ENCODE data around the gene PSMB7.

PSMB7 gene

GRCh38 chr9:124415102-124415851 is at the start of gene PSMB7:
Gene PSMB7, minus strand, starts transcription at chr9:124415442. Its CDS starts 17 bp downstream, at chr9:124415425.
- peak; percentile 97 for DNase-seq

- DNase-seq: no peak
Measured at GRCh38 chr9:124462739-124463138, 47.5 kb upstream of the PSMB7 start.

GRCh38 chr9:124458441-124458840 is 43.2 kb upstream of the PSMB7 start:
- no peak for DNase-seq

- no peak for DNase-seq
Measured at GRCh38 chr9:124457887-124458431, 42.7 kb upstream of the PSMB7 start.

- DNase-seq: no peak
Measured at GRCh38 chr9:124457079-124457886, 42.0 kb upstream of the PSMB7 start.

GRCh38 chr9:124456341-124457078 is 41.3 kb upstream of the PSMB7 start:
- no peak for DNase-seq

- DNase-seq: no peak
Measured at GRCh38 chr9:124455820-124456219, 40.6 kb upstream of the PSMB7 start.

GRCh38 chr9:124454791-124455443 is 39.7 kb upstream of the PSMB7 start:
- no peak for DNase-seq

- no peak for DNase-seq
Measured at GRCh38 chr9:124454296-124454695, 39.1 kb upstream of the PSMB7 start.

GRCh38 chr9:124453586-124454191 is 38.4 kb upstream of the PSMB7 start:
- no peak for DNase-seq

GRCh38 chr9:124452841-124453585 is 37.8 kb upstream of the PSMB7 start:
- DNase-seq: no peak

GRCh38 chr9:124452326-124452725 is 37.1 kb upstream of the PSMB7 start:
- no peak for DNase-seq

- no peak for DNase-seq
Measured at GRCh38 chr9:124450931-124451661, 35.9 kb upstream of the PSMB7 start.

- DNase-seq: no peak
Measured at GRCh38 chr9:124450241-124450924, 35.1 kb upstream of the PSMB7 start, which contains the start of gene ADGRD2. Gene ADGRD2, plus strand, starts transcription at chr9:124450451. Its CDS starts 1,216 bp downstream, at chr9:124451667.

GRCh38 chr9:124449381-124450151 is 34.3 kb upstream of the PSMB7 start:
- DNase-seq: no peak

- no peak for DNase-seq
Measured at GRCh38 chr9:124448019-124448418, 32.8 kb upstream of the PSMB7 start.

- DNase-seq: no peak
Measured at GRCh38 chr9:124447297-124447661, 32.0 kb upstream of the PSMB7 start.

- no peak for DNase-seq
Measured at GRCh38 chr9:124444166-124444565, 28.9 kb upstream of the PSMB7 start.

GRCh38 chr9:124443625-124444024 is 28.4 kb upstream of the PSMB7 start:
- DNase-seq: no peak
